Measurements from ENCODE around the gene CEP63.

- TF ChIP-seq, protein P1, sequence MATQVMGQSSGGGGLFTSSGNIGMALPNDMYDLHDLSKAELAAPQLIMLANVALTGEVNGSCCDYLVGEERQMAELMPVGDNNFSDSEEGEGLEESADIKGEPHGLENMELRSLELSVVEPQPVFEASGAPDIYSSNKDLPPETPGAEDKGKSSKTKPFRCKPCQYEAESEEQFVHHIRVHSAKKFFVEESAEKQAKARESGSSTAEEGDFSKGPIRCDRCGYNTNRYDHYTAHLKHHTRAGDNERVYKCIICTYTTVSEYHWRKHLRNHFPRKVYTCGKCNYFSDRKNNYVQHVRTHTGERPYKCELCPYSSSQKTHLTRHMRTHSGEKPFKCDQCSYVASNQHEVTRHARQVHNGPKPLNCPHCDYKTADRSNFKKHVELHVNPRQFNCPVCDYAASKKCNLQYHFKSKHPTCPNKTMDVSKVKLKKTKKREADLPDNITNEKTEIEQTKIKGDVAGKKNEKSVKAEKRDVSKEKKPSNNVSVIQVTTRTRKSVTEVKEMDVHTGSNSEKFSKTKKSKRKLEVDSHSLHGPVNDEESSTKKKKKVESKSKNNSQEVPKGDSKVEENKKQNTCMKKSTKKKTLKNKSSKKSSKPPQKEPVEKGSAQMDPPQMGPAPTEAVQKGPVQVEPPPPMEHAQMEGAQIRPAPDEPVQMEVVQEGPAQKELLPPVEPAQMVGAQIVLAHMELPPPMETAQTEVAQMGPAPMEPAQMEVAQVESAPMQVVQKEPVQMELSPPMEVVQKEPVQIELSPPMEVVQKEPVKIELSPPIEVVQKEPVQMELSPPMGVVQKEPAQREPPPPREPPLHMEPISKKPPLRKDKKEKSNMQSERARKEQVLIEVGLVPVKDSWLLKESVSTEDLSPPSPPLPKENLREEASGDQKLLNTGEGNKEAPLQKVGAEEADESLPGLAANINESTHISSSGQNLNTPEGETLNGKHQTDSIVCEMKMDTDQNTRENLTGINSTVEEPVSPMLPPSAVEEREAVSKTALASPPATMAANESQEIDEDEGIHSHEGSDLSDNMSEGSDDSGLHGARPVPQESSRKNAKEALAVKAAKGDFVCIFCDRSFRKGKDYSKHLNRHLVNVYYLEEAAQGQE (IDR thresholded peaks at IDR 0.05; ENCODE audit: borderline replicate concordance) = no peak
- TF ChIP-seq, protein P2, sequence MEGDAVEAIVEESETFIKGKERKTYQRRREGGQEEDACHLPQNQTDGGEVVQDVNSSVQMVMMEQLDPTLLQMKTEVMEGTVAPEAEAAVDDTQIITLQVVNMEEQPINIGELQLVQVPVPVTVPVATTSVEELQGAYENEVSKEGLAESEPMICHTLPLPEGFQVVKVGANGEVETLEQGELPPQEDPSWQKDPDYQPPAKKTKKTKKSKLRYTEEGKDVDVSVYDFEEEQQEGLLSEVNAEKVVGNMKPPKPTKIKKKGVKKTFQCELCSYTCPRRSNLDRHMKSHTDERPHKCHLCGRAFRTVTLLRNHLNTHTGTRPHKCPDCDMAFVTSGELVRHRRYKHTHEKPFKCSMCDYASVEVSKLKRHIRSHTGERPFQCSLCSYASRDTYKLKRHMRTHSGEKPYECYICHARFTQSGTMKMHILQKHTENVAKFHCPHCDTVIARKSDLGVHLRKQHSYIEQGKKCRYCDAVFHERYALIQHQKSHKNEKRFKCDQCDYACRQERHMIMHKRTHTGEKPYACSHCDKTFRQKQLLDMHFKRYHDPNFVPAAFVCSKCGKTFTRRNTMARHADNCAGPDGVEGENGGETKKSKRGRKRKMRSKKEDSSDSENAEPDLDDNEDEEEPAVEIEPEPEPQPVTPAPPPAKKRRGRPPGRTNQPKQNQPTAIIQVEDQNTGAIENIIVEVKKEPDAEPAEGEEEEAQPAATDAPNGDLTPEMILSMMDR (IDR thresholded peaks at IDR 0.05; ENCODE audit: poor library complexity, severe bottlenecking) = no peak
- TF ChIP-seq EZH2 (IDR thresholded peaks at IDR 0.05; ENCODE audit: borderline replicate concordance, insufficient read depth, low read length, poor library complexity, severe bottlenecking) (no peak), TAF1 (IDR thresholded peaks at IDR 0.05; ENCODE audit: low read depth) (no peak), POLR2AphosphoS5 (IDR thresholded peaks at IDR 0.05) (no peak), EP300 (conservative IDR thresholded peaks at IDR 0.05; ENCODE audit: poor library complexity, severe bottlenecking) (no peak)
Measured at GRCh38 chr3:134579141-134579665, 93.3 kb downstream of the CEP63 start.
